Endothelial cell of umbilical vein (primary cell): ENCODE data around the gene TSPAN31. TPM values are rescaled to one million over a fixed set of nuclear protein-coding genes. Genes with fewer than 3 reads are reported as not detected.
A peak's percentile ranks its signal among the peaks of the same experiment; 100 is the strongest.

ENCODE experiments used
- BruUV-seq: library from RNA; stranded (reverse); fragments of 400-500 nt; replicated peaks from 2 replicates; lab custom pipeline; 2021; lab: Mats Ljungman, UMichigan
- CTCF ChIA-PET: fragments of 300-600, 350-600 bp; sonication (Branson Sonifier 250); formaldehyde crosslinking; loops from one replicate; lab custom pipeline; 2021; ENCODE audit warnings: antibody characterized with exemption, inconsistent platforms; lab: Charles Lee
- POLR2A ChIA-PET: fragments of 300-600, 350-600 bp; sonication (Branson Sonifier 250); formaldehyde crosslinking; loops from one replicate; lab custom pipeline; 2021; ENCODE audit warnings: antibody characterized with exemption, inconsistent platforms; lab: Charles Lee
- DNase-seq: peaks from one replicate; pipeline ENCODE4 v3.0.0-alpha.2; 2011; ENCODE audit warnings: low read depth, low spot score
- FAIRE-seq: peaks from 2 replicates; lab custom pipeline; 2011; peaks lifted over from hg19 to GRCh38; lab: Jason Lieb, UNC
- H2AFZ ChIP-seq: 2 replicates; pipeline ENCODE4 v1.6.0; 2012; ENCODE audit warnings: low read depth, low read length, control low read depth, inconsistent platforms
- H3K27ac ChIP-seq: 2 replicates; pipeline ENCODE4 v1.5.1; 2011; ENCODE audit warnings: low read depth, mild to moderate bottlenecking, control low read depth, low read length, moderate library complexity; ENCODE audit not compliant: insufficient read depth
- H3K27me3 ChIP-seq, 2 experiments: 2 replicates each; pipeline versions ENCODE4 v1.6.0 to v1.6.1; 2011; ENCODE audit warnings: low read length in 2 of 2, mixed read lengths in 1 of 2; ENCODE audit not compliant: control insufficient read depth in 2 of 2, insufficient read depth in 2 of 2
- H3K36me3 ChIP-seq, 2 experiments: 2 replicates in 1 of 2; 3 replicates in 1 of 2; pipeline ENCODE4 v1.5.1; 2011; ENCODE audit warnings: low read length in 2 of 2, mild to moderate bottlenecking in 1 of 2, moderate library complexity in 1 of 2; ENCODE audit not compliant: control insufficient read depth in 2 of 2, insufficient read depth in 2 of 2; ENCODE audit errors: extremely low read depth in 1 of 2
- H3K4me1 ChIP-seq: 3 replicates; pipeline ENCODE4 v1.5.1; 2011; ENCODE audit warnings: mild to moderate bottlenecking, low read length; ENCODE audit not compliant: control insufficient read depth, insufficient read depth; ENCODE audit errors: extremely low read depth
- H3K4me2 ChIP-seq: 2 replicates; pipeline ENCODE4 v1.6.1; 2011; ENCODE audit warnings: low read length, control low read depth, mixed read lengths; ENCODE audit not compliant: insufficient read depth
- H3K4me3 ChIP-seq, 3 experiments: fragments of 200-600 bp in 1 of 3; sonication (generic), shearing (Covaris generic) in 1 of 3; replicated peaks in 1 of 3; 2 replicates each; pipeline ENCODE4 v1.5.1; 2011 to 2016; ENCODE audit warnings: control low read depth in 3 of 3, low read length in 3 of 3, mild to moderate bottlenecking in 2 of 3, inconsistent platforms in 1 of 3, low read depth in 1 of 3, moderate library complexity in 1 of 3; ENCODE audit not compliant: insufficient read depth in 1 of 3
- H3K79me2 ChIP-seq: 2 replicates; pipeline ENCODE4 v1.6.0; 2012; ENCODE audit warnings: low read length, inconsistent platforms; ENCODE audit not compliant: control insufficient read depth, insufficient read depth
- H3K9ac ChIP-seq: replicated peaks from 2 replicates; pipeline ENCODE3; 2011; ENCODE audit warnings: low read length, control low read depth; ENCODE audit not compliant: insufficient read depth; ENCODE audit errors: extremely low read depth
- H3K9me1 ChIP-seq: replicated peaks from 3 replicates; pipeline ENCODE4 v1.6.0; 2011; ENCODE audit warnings: mild to moderate bottlenecking, low read length; ENCODE audit not compliant: control insufficient read depth, insufficient read depth; ENCODE audit errors: extremely low read depth
- H3K9me3 ChIP-seq: replicated peaks from 2 replicates; pipeline ENCODE4 v1.5.1; 2012; ENCODE audit warnings: low read length, inconsistent platforms; ENCODE audit not compliant: control insufficient read depth, insufficient read depth
- H4K20me1 ChIP-seq: replicated peaks from 2 replicates; pipeline ENCODE3; 2011; ENCODE audit warnings: mild to moderate bottlenecking, low read length; ENCODE audit not compliant: control insufficient read depth, insufficient read depth; ENCODE audit errors: extremely low read depth
- CTCF ChIP-seq, 2 donors: IDR thresholded peaks; 1 replicate in 1 of 2; 2 replicates in 1 of 2; pipeline ENCODE4 v1.5.1; 2011; ENCODE audit warnings: low read length in 2 of 2, mild to moderate bottlenecking in 2 of 2, moderate library complexity in 2 of 2, control low read depth in 1 of 2, inconsistent platforms in 1 of 2, low read depth in 1 of 2; ENCODE audit not compliant: insufficient read depth in 1 of 2; ENCODE audit errors: extremely low read depth in 1 of 2
- EZH2 ChIP-seq: IDR thresholded peaks from 2 replicates; pipeline ENCODE4 v1.6.1; 2012; ENCODE audit warnings: borderline replicate concordance, low read depth, mild to moderate bottlenecking, moderate library complexity, low read length, inconsistent platforms; ENCODE audit not compliant: severe bottlenecking
- FOS ChIP-seq: IDR thresholded peaks from 2 replicates; pipeline ENCODE4 v1.6.1; 2011; ENCODE audit warnings: mild to moderate bottlenecking, low read length, moderate library complexity, borderline replicate concordance; ENCODE audit not compliant: insufficient read depth
- GATA2 ChIP-seq: IDR thresholded peaks from 2 replicates; pipeline ENCODE4 v1.7.0; 2011; ENCODE audit warnings: low read depth, mild to moderate bottlenecking, moderate library complexity, mixed read lengths, low read length; ENCODE audit not compliant: insufficient read length, insufficient read depth
- JUN ChIP-seq: IDR thresholded peaks from 2 replicates; pipeline ENCODE4 v1.6.1; 2011; ENCODE audit warnings: borderline replicate concordance, low read depth; ENCODE audit not compliant: insufficient read length, insufficient read depth
- MAX ChIP-seq: IDR thresholded peaks from 2 replicates; pipeline ENCODE4 v1.6.1; 2011; ENCODE audit not compliant: insufficient read depth, insufficient read length
- MYC ChIP-seq: IDR thresholded peaks from one replicate; pipeline ENCODE4 v1.6.1; 2011; ENCODE audit warnings: mild to moderate bottlenecking, low read depth, low read length
- POLR2A ChIP-seq: IDR thresholded peaks from 2 replicates; pipeline ENCODE4 v1.6.1; 2012; ENCODE audit warnings: low read depth, mild to moderate bottlenecking, control low read depth, low read length
- POLR2AphosphoS5 ChIP-seq: IDR thresholded peaks from 2 replicates; pipeline ENCODE4 v1.6.1; 2012; ENCODE audit warnings: low read depth, mild to moderate bottlenecking, control low read depth, low read length, moderate library complexity; ENCODE audit not compliant: insufficient read depth
- dilution Hi-C: fragments of 300-500 bp; cut with MboI; formaldehyde crosslinking; loops from one replicate; pipeline ENCODE4 v1.15.0; 2019; ENCODE audit warnings: low sequenced_read_pairs; ENCODE audit not compliant: extremely low pct_ligation_motif_present
- intact Hi-C: fragments of 100-400 bp; cut with micrococcal nuclease; formaldehyde crosslinking; loops from one replicate; pipeline ENCODE4 v1.10.0; 2022
- polyA plus RNA-seq, 4 experiments: library from polyadenylated mRNA; depleted of rRNA in 3 of 4; stranded (reverse) in 3 of 4; unstranded in 1 of 4; fragments of >200 nt; gene quantifications; 2 replicates each; pipeline versions ENCODE4 v1.2.1 to v1.2.3, GENCODE V29; 2011 to 2012; ENCODE audit warnings: missing spikeins in 1 of 4
- total RNA-seq: library from RNA; stranded (reverse); gene quantifications from 2 replicates; pipeline ENCODE4 v1.2.3, GENCODE V29; 2021

The TSPAN31 gene
- total and polyA plus RNA-seq, 2 donors (not counting 3 experiments of a cell fraction or from before 2014, with no cell fraction given), result 15.0 to 43.9 TPM

GRCh38 chr12:57740656-57741412, 4.0 kb upstream of the TSPAN31 start:
- FAIRE-seq (no peak), DNase-seq (peak; percentile 20)
- no peaks in the 10 kb centered on the region for H3K36me3 ChIP-seq
- H3K9me3 ChIP-seq, result no peaks in the 10 kb centered on the region
- no TSS peak for BruUV-seq
- TF ChIP-seq MAX, result no peak
- TF ChIP-seq EZH2, result peak; percentile 4
- TF ChIP-seq JUN, result no peak
- no peak for TF ChIP-seq FOS
- TF ChIP-seq MYC, result no peak
- no peaks in the 10 kb centered on the region for H3K79me2 ChIP-seq
- H3K27me3 ChIP-seq, result peaks cover 44 to 51% of the 10 kb centered on the region in 2 experiments
- H3K9me1 ChIP-seq, result no peaks in the 10 kb centered on the region
- dilution Hi-C loops (no loop called here), intact Hi-C loops (no loop called here)
- H3K4me1 ChIP-seq, result peaks cover 10% of the 10 kb centered on the region
- no peak overlapping the region for H3K9ac ChIP-seq
- ChIA-PET POLR2A (no interaction called here), CTCF (interaction anchor here (1.1 kb wide), 1 partner anchor 14 kb away, joined by 9 read pairs; no protein-coding TSS in a partner anchor)
- H2AFZ ChIP-seq, result no peak overlapping the region
- no peak overlapping the region for H3K4me3 ChIP-seq
- no peak overlapping the region for H3K4me2 ChIP-seq
- H4K20me1 ChIP-seq, result no peaks in the 10 kb centered on the region
- H3K27ac ChIP-seq, result no peak overlapping the region

GRCh38 chr12:57741413-57741789, 3.4 kb upstream of the TSPAN31 start:
- ChIA-PET CTCF (interaction anchor here (0.9 to 1.1 kb wide), 2 partner anchors 15 kb away, joined by 3 to 9 read pairs; no protein-coding TSS in a partner anchor), POLR2A (no interaction called here)

More at GRCh38 chr12:57741413-57741789, 3.4 kb upstream of the TSPAN31 start:
- H3K9me1 ChIP-seq, result no peaks in the 10 kb centered on the region
- no peaks in the 10 kb centered on the region for H4K20me1 ChIP-seq
- peaks cover 39 to 45% of the 10 kb centered on the region in 2 experiments for H3K27me3 ChIP-seq
- no peaks in the 10 kb centered on the region for H3K36me3 ChIP-seq
- peaks cover 10% of the 10 kb centered on the region for H3K4me1 ChIP-seq
- no peak overlapping the region for H2AFZ ChIP-seq
- H3K27ac ChIP-seq, result no peak overlapping the region
- H3K79me2 ChIP-seq, result no peaks in the 10 kb centered on the region
- FAIRE-seq, result no peak
- dilution Hi-C loops (no loop called here), intact Hi-C loops (no loop called here)
- H3K4me2 ChIP-seq, result no peak overlapping the region
- DNase-seq, result no peak
- BruUV-seq, result no TSS peak
- H3K4me3 ChIP-seq, result no peak overlapping the region
- H3K9me3 ChIP-seq, result no peaks in the 10 kb centered on the region
- TF ChIP-seq EZH2, result no peak
- no peak for TF ChIP-seq FOS
- TF ChIP-seq POLR2AphosphoS5, result no peak
- TF ChIP-seq POLR2A, result no peak
- no peak for TF ChIP-seq CTCF (IDR thresholded peaks at IDR 0.05; ENCODE audit: extremely low read depth in 1 of 2, insufficient read depth in 1 of 2, low read depth in 1 of 2, low read length in 2 of 2)
- TF ChIP-seq GATA2, result no peak
- TF ChIP-seq MYC, result no peak
- TF ChIP-seq MAX, result no peak
- TF ChIP-seq JUN, result no peak
- no peak overlapping the region for H3K9ac ChIP-seq
